DMS53 (cell line): Measurements from ENCODE around the gene FOXJ3.

Experiments used
- DNase-seq: peaks from one replicate; lab custom pipeline; 2025; lab: John Stamatoyannopoulos, UW

The FOXJ3 gene

GRCh38 chr1:42167611-42168390 is 167.2 kb downstream of the FOXJ3 start:
- no peak for DNase-seq

- peak; percentile 88 for DNase-seq
These were observed 169.4 kb downstream of the FOXJ3 start for GRCh38 chr1:42165511-42166210.

GRCh38 chr1:42164551-42165420 is 170.2 kb downstream of the FOXJ3 start, which contains the start of gene GUCA2A:
Gene GUCA2A (minus strand): TSS chr1:42164745. CDS start chr1:42164712, 33 bp downstream.
- no peak for DNase-seq

- no peak for DNase-seq
These were observed 171.2 kb downstream of the FOXJ3 start for GRCh38 chr1:42163536-42164503.

GRCh38 chr1:42163114-42163513 is 171.9 kb downstream of the FOXJ3 start:
- DNase-seq, result no peak

- DNase-seq, result no peak
These were observed 172.9 kb downstream of the FOXJ3 start for GRCh38 chr1:42162181-42162580.

GRCh38 chr1:42158189-42158588 is 176.8 kb downstream of the FOXJ3 start:
- no peak for DNase-seq

GRCh38 chr1:42157667-42158066 is 177.4 kb downstream of the FOXJ3 start:
- DNase-seq, result peak; percentile 62

GRCh38 chr1:42155362-42155761 is 179.7 kb downstream of the FOXJ3 start:
- DNase-seq, result no peak

- DNase-seq, result no peak
These were observed 180.3 kb downstream of the FOXJ3 start for GRCh38 chr1:42154685-42155084.

GRCh38 chr1:42153624-42154023 is 181.4 kb downstream of the FOXJ3 start:
- no peak for DNase-seq

- peak; percentile 23 for DNase-seq
These were observed 182.0 kb downstream of the FOXJ3 start, which contains the start of gene GUCA2B for GRCh38 chr1:42152907-42153600. Gene GUCA2B (plus strand): TSS chr1:42153410. CDS start chr1:42153451, 41 bp downstream.

- no peak for DNase-seq
These were observed 182.9 kb downstream of the FOXJ3 start for GRCh38 chr1:42152119-42152518.

- DNase-seq, result no peak
These were observed 184.4 kb downstream of the FOXJ3 start for GRCh38 chr1:42150651-42151050.

- no peak for DNase-seq
These were observed 186.9 kb downstream of the FOXJ3 start for GRCh38 chr1:42148166-42148565.

- DNase-seq, result peak; percentile 95
These were observed 188.3 kb downstream of the FOXJ3 start for GRCh38 chr1:42146626-42147320.

- DNase-seq, result no peak
These were observed 189.0 kb downstream of the FOXJ3 start for GRCh38 chr1:42145764-42146625.

- DNase-seq, result no peak
These were observed 189.7 kb downstream of the FOXJ3 start for GRCh38 chr1:42145389-42145716.
